Uterus (tissue), 2 donors: Measurements from ENCODE around the gene FTCDNL1.

ENCODE experiments used
- POLR2A ChIP-seq, 2 donors: fragments of 450-650 bp; IDR thresholded peaks; one replicate each; pipeline ENCODE4 v1.6.1; 2016; ENCODE audit warnings: antibody characterized with exemption in 2 of 2, mild to moderate bottlenecking in 1 of 2, moderate library complexity in 1 of 2
- TF ChIP-seq, protein P1 (sequence below), 4 experiments: fragments of 200-600 bp in 2 of 4; fragments of 450-650 bp in 2 of 4; sonication (generic) in 2 of 4; IDR thresholded peaks; one replicate each; pipeline ENCODE4 v1.5.1; 2016 to 2019; ENCODE audit warnings: antibody characterized with exemption in 4 of 4, mild to moderate bottlenecking in 2 of 4, moderate library complexity in 1 of 4

DNA sequence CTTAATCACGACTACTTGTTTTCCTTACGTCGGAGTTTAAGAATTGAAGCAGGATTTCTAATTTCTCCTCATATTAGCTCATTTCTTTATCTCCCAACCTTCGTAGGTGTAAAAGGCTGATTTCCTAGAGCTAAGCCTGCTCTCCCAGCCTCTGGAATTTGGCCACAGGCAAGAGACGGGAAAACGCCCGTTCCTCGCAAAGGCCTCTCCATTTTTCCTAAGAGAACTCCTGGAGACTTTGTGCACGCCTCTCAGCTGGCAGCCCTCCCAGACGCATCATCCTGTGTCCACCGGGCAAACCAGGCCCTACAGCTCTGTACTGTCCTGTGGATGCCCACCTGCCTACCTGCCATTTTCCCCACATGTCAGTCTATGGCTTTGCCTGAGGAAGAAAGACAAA is 106.3 kb downstream of the FTCDNL1 start:
- TF ChIP-seq, protein P1, sequence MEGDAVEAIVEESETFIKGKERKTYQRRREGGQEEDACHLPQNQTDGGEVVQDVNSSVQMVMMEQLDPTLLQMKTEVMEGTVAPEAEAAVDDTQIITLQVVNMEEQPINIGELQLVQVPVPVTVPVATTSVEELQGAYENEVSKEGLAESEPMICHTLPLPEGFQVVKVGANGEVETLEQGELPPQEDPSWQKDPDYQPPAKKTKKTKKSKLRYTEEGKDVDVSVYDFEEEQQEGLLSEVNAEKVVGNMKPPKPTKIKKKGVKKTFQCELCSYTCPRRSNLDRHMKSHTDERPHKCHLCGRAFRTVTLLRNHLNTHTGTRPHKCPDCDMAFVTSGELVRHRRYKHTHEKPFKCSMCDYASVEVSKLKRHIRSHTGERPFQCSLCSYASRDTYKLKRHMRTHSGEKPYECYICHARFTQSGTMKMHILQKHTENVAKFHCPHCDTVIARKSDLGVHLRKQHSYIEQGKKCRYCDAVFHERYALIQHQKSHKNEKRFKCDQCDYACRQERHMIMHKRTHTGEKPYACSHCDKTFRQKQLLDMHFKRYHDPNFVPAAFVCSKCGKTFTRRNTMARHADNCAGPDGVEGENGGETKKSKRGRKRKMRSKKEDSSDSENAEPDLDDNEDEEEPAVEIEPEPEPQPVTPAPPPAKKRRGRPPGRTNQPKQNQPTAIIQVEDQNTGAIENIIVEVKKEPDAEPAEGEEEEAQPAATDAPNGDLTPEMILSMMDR (IDR thresholded peaks at IDR 0.05): no peak
- TF ChIP-seq POLR2A (IDR thresholded peaks at IDR 0.05): no peak
